HFFc6 (cell line): ENCODE results near the gene ARF1. TPM values are rescaled to one million over a fixed set of nuclear protein-coding genes. Genes with fewer than 3 reads are reported as not detected.

ENCODE experiments used
- DNase-seq: peaks from one replicate; pipeline ENCODE4 v3.0.0-alpha.2; 2018
- H3K27ac Mint-ChIP-seq: 2 replicates; pipeline ENCODE4 v1.8.0; 2020; ENCODE audit warnings: mild to moderate bottlenecking, mixed read lengths
- H3K27me3 Mint-ChIP-seq: 2 replicates; pipeline ENCODE4 v1.8.0; 2021; ENCODE audit warnings: mild to moderate bottlenecking, moderate library complexity, mixed read lengths; ENCODE audit not compliant: insufficient read depth
- H3K36me3 Mint-ChIP-seq: 2 replicates; pipeline ENCODE4 v1.8.0; 2021; ENCODE audit warnings: low read depth, mixed read lengths
- H3K4me1 Mint-ChIP-seq: 2 replicates; pipeline ENCODE4 v1.8.0; 2020; ENCODE audit warnings: low read depth, mixed read lengths
- H3K4me3 Mint-ChIP-seq: 2 replicates; pipeline ENCODE4 v1.8.0; 2020; ENCODE audit warnings: mild to moderate bottlenecking, moderate library complexity, mixed read lengths
- H3K9me3 Mint-ChIP-seq: 2 replicates; pipeline ENCODE4 v1.8.0; 2020; ENCODE audit warnings: mild to moderate bottlenecking, mixed read lengths
- total RNA-seq, 6 experiments: library from RNA; stranded (reverse); fragmentation: NEBNext Ultra II Directional; extraction: Animal tissue kit (Norgen Biotek cat#: 25700); gene quantifications; 2 replicates in 1 of 6; 3 replicates in 5 of 6; pipeline ENCODE4 v1.2.3, GENCODE V29; 2021
- TF ChIP-seq, protein P1 (sequence below): fragments of 200-600 bp; sonication (generic); IDR thresholded peaks from 2 replicates; pipeline ENCODE4 v1.5.0; 2021; ENCODE audit warnings: antibody characterized with exemption, mild to moderate bottlenecking

The ARF1 gene
- total RNA-seq, 6 experiments from 2014 or later, result 578 to 615 (median 590) TPM

DNA sequence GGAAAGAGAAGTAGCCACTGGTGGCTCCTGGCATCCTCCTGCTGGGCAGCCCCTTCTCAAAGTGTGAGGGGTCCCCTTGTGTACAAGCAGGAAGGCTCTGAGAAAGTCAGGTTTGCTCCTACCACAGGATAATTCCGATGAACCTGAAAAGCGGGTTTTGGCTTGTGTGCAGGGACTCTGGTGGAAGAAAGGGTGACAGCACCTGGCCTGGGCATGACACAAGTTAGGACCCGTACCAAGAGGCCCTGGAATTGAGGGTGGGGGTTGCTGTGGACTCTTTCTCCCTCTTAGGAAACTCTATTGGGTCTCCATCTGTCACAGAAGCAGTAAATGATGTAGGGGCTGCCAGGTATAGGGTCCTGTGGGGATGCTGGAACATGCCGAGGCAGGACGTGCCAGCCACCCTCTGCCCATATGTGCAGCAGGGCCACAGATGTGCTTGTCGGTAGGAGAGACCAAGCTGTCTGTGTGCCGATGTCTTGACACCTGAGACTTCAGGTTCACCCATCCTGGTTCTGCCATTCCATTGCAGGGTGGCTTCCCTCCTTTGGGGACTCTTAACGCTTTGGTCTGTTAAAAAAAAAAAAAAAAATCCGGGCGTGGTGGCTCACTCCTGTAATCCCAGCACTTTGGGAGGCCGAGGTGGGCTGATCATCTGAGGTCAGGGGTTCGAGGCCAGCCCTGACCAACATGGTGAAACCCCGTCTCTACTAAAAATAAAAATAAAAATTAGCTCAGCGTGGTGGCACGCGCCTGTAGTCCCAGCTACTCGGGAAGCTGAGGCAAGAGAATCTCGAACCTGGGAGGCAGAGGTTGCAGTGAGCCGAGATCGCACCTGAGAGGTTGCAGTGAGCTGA, 10.8 kb downstream of the ARF1 start:
- H3K4me3 Mint-ChIP-seq, result no peak overlapping the region
- no peak overlapping the region for H3K27ac Mint-ChIP-seq
- no peaks in the 10 kb centered on the region; the same call in 1 of the 2 replicates for H3K27me3 Mint-ChIP-seq
- TF ChIP-seq, protein P1, sequence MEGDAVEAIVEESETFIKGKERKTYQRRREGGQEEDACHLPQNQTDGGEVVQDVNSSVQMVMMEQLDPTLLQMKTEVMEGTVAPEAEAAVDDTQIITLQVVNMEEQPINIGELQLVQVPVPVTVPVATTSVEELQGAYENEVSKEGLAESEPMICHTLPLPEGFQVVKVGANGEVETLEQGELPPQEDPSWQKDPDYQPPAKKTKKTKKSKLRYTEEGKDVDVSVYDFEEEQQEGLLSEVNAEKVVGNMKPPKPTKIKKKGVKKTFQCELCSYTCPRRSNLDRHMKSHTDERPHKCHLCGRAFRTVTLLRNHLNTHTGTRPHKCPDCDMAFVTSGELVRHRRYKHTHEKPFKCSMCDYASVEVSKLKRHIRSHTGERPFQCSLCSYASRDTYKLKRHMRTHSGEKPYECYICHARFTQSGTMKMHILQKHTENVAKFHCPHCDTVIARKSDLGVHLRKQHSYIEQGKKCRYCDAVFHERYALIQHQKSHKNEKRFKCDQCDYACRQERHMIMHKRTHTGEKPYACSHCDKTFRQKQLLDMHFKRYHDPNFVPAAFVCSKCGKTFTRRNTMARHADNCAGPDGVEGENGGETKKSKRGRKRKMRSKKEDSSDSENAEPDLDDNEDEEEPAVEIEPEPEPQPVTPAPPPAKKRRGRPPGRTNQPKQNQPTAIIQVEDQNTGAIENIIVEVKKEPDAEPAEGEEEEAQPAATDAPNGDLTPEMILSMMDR, result no peak
- H3K9me3 Mint-ChIP-seq, result peaks cover 18% of the 10 kb centered on the region
- peaks cover 59% of the 10 kb centered on the region for H3K36me3 Mint-ChIP-seq
- peaks cover 64% of the 10 kb centered on the region for H3K4me1 Mint-ChIP-seq
- DNase-seq, result no peak

DNA sequence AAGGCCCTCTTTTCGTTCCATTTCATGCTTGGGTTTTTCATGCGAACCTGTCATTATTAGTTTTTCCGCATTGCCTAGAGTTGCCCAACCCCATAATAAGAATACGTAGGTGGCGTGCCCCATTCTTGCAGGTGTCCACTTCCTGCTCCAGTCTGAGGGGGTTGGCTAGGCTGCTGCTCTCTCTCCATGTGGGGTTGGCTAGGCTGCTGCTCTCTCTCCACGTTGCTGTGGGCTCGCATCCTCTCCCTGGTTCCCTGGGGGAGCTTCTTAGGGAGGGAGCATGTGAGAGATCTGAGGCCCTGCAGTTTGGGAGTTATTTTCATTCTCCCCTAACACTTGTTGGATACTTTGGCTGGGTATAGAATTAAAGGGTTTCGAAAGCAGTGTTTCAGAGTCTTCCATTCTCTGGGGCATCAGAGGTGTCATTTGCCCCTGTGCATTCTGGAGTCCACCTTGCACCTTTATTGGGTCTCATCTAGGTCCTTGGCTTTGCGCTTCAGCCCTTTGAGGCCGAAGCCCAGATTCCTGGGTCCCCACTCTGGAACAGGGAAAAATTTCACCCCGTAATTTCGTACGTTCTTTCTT, 12.0 kb downstream of the ARF1 start:
- peaks cover 7% of the 10 kb centered on the region; the same call in 1 of the 2 replicates for H3K27me3 Mint-ChIP-seq
- peaks cover 18% of the 10 kb centered on the region for H3K9me3 Mint-ChIP-seq
- TF ChIP-seq, protein P1, result no peak
- peaks cover 64% of the 10 kb centered on the region for H3K36me3 Mint-ChIP-seq
- H3K27ac Mint-ChIP-seq, result no peak overlapping the region; the same call in 1 of the 2 replicates
- H3K4me1 Mint-ChIP-seq, result peaks cover 52% of the 10 kb centered on the region
- no peak overlapping the region for H3K4me3 Mint-ChIP-seq
- no peak for DNase-seq

DNA sequence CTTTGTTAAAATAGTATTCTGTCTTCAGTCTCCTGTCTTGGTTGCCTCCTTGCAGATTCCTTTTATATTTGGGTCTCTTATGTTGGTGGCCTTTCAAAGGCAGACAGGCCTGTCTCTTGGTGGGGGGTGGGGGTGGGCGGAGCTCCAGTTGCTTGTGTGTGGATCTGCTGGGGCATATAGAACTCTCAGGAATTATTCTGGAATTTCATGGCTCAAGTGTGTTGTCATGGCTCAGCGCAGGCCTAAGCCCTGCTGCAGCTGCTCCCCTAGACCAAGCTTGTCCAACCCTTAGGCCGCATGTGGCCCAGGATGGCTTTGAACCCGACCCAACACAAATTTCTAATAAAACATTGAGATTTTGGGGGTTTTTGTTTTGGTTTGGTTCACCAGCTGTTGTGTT, 12.7 kb downstream of the ARF1 start:
- no peak for DNase-seq
- Mint-ChIP-seq H3K27me3 (peaks cover 7% of the 10 kb centered on the region; the same call in 1 of the 2 replicates), H3K4me1 (peaks cover 45% of the 10 kb centered on the region), H3K9me3 (peaks cover 18% of the 10 kb centered on the region), H3K36me3 (peaks cover 65% of the 10 kb centered on the region), H3K27ac (no peak overlapping the region; the same call in 1 of the 2 replicates), H3K4me3 (no peak overlapping the region)
- TF ChIP-seq, protein P1, result no peak

DNA sequence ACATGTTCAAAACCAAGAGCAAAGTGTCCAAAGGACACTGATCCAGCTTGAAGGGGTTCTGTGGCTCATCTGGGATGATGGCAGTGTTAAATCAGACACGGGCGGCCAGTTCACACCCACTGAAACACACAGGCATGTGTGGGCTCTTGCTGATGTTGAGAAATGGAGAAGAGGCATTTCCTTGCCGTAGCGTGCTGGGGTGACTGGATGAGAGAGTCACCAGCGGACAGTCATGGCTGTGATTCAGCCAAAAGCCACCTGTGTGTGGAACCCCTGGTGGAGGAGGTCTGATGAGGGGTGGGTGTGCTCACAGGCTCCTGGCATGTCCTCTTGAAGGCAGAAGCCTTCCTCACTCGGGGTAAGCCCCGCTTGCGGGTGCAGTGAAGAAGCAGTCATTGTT, 13.4 kb downstream of the ARF1 start:
- TF ChIP-seq, protein P1, result no peak
- no peak overlapping the region; the same call in 1 of the 2 replicates for H3K4me3 Mint-ChIP-seq
- peaks cover 18% of the 10 kb centered on the region for H3K9me3 Mint-ChIP-seq
- peak overlapping the region; percentile 65 for H3K27ac Mint-ChIP-seq
- H3K36me3 Mint-ChIP-seq, result peaks cover 59% of the 10 kb centered on the region
- peaks cover 7% of the 10 kb centered on the region; the same call in 1 of the 2 replicates for H3K27me3 Mint-ChIP-seq
- DNase-seq, result no peak
- peaks cover 40% of the 10 kb centered on the region for H3K4me1 Mint-ChIP-seq

DNA sequence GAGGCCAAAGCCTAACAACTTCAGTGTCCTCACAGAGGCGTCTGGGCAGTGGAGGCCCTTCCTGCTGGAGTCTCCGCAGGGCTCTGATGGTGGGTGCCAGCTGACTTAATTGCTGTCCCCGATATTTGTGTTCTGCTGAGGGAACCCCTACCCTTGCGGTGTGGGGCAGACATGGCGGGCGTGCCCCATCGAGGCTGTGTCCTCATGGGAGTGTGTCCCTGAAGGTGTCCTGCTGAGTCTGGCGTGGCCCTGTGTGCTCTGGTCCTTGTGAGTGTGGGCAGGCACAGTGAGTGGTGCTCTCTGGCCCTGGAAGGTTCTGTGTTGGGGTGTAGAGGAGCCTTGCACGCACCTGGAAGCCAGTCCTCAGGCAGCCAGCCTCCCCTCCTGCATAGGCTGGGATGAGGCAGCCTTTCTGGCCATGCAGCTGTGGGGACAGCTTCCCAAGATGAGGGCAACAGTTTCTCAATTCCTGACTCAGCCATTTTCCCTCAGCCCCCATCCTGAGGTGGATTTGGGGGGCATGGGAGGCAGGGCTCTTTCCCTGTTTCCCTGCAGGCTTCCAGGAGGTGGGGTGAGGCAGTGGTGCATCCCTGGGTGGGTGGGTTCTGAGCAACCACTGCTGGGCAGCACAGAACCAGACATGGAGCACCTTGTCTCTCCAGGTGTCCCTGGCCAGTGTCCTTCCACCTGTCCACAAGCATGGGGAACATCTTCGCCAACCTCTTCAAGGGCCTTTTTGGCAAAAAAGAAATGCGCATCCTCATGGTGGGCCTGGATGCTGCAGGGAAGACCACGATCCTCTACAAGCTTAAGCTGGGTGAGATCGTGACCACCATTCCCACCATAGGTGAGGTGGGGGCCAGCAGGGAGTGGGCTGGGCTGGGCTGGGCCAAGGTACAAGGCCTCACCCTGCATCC, 14.2 kb downstream of the ARF1 start:
- TF ChIP-seq, protein P1, result no peak
- peaks cover 51% of the 10 kb centered on the region for H3K36me3 Mint-ChIP-seq
- no peak for DNase-seq
- H3K4me1 Mint-ChIP-seq, result peaks cover 40% of the 10 kb centered on the region
- H3K27ac Mint-ChIP-seq, result no peak overlapping the region
- no peak overlapping the region for H3K4me3 Mint-ChIP-seq
- peaks cover 13% of the 10 kb centered on the region for H3K27me3 Mint-ChIP-seq
- peaks cover 18% of the 10 kb centered on the region for H3K9me3 Mint-ChIP-seq
